Muscle layer of duodenum (tissue), 2 donors: ENCODE measurements around the gene C19orf81.

Experiments used
- H3K27ac ChIP-seq: one replicate; pipeline ENCODE4 v1.7.0; 2013; ENCODE audit warnings: mild to moderate bottlenecking, low read length
- H3K27me3 ChIP-seq: one replicate; pipeline ENCODE4 v1.7.0; 2013; ENCODE audit warnings: low read depth, mild to moderate bottlenecking, control low read depth, low read length
- H3K36me3 ChIP-seq, 2 donors: one replicate each; pipeline ENCODE4 v1.7.0; 2013; ENCODE audit warnings: low read length in 2 of 2, control low read depth in 1 of 2, mild to moderate bottlenecking in 1 of 2; ENCODE audit not compliant: insufficient read depth in 2 of 2, control insufficient read depth in 1 of 2
- H3K4me1 ChIP-seq, 2 donors: one replicate each; pipeline ENCODE4 v1.7.0; 2013; ENCODE audit warnings: low read length in 2 of 2, mild to moderate bottlenecking in 2 of 2, control low read depth in 1 of 2, moderate library complexity in 1 of 2; ENCODE audit not compliant: insufficient read depth in 2 of 2, control insufficient read depth in 1 of 2
- H3K4me3 ChIP-seq, 2 donors: one replicate each; pipeline ENCODE4 v1.7.0; 2013; ENCODE audit warnings: low read length in 2 of 2, low read depth in 1 of 2, mild to moderate bottlenecking in 1 of 2
- H3K9me3 ChIP-seq, 2 donors: one replicate each; pipeline ENCODE4 v1.7.0; 2013; ENCODE audit warnings: low read length in 2 of 2, control low read depth in 1 of 2, mild to moderate bottlenecking in 1 of 2; ENCODE audit not compliant: control insufficient read depth in 1 of 2
- donor health status: healthy.

C19orf81 gene

GRCh38 chr19:50632151-50632835 lies 17.0 kb upstream of the C19orf81 start:
- H3K36me3 ChIP-seq: no peaks in the 10 kb centered on the region
- H3K27me3 ChIP-seq: no peaks in the 10 kb centered on the region
- H3K27ac ChIP-seq: no peak overlapping the region
- no peaks in the 10 kb centered on the region for H3K4me1 ChIP-seq
- no peak overlapping the region for H3K4me3 ChIP-seq
- peaks cover 7 to 29% of the 10 kb centered on the region in 2 donors for H3K9me3 ChIP-seq

- Histone ChIP-seq H3K4me1 (no peaks in the 10 kb centered on the region), H3K4me3 (peak overlapping the region in 1 of 2 donors; percentile 24), H3K27me3 (peaks cover under 1% of the 10 kb centered on the region), H3K36me3 (no peaks in the 10 kb centered on the region), H3K9me3 (peaks cover 7 to 29% of the 10 kb centered on the region in 2 donors), H3K27ac (no peak overlapping the region)
Observed at GRCh38 chr19:50633359-50633758, 15.9 kb upstream of the C19orf81 start.

GRCh38 chr19:50633973-50634372 lies 15.3 kb upstream of the C19orf81 start:
- peaks cover 7% of the 10 kb centered on the region for H3K27me3 ChIP-seq
- H3K9me3 ChIP-seq: peaks cover 7 to 29% of the 10 kb centered on the region in 2 donors
- peak overlapping the region in 1 of 2 donors; percentile 24 for H3K4me3 ChIP-seq
- H3K27ac ChIP-seq: no peak overlapping the region
- H3K36me3 ChIP-seq: no peaks in the 10 kb centered on the region
- H3K4me1 ChIP-seq: peaks cover 0 to 3% of the 10 kb centered on the region in 2 donors

DNA sequence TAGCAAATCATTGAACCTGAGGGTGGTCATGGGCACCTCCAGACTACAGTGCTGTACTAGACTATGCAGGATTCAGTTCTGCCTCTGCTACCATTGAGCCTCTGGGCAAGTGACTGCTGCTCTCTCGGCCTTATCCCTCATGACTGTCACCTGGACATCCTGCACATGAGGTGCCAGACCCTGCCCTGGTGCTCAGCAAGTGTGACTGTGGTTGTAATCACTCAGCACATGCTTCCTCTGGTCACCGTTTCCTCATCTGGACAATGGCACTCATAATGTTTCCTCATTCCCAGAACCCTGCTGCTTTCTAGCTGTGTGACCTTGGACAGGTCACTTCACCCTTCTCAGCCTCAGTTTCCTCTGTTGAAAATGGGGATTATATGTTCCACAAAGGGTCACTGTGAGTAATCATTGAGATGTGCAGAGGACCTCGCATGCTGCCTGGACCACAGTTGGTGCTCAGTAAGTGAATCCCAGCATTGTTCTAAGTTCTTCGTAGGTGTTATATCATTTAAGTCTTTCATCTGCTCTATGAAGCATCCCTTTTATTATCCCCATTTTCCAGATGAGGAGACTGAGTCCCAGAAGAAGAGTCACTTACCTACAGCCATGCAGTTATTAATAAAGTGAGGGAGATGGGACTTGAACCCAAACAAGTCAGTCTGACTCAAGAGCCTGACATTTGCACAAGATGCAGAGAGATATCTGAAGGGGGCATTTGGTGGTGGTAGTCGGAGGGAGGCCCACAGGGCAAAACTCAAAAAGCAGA lies 12.7 kb upstream of the C19orf81 start:
- H3K36me3 ChIP-seq: no peaks in the 10 kb centered on the region
- H3K27ac ChIP-seq: no peak overlapping the region
- H3K27me3 ChIP-seq: peaks cover 13% of the 10 kb centered on the region
- H3K4me1 ChIP-seq: peaks cover 0 to 8% of the 10 kb centered on the region in 2 donors
- H3K9me3 ChIP-seq: peaks cover 7 to 29% of the 10 kb centered on the region in 2 donors
- no peak overlapping the region for H3K4me3 ChIP-seq

GRCh38 chr19:50638600-50638999 lies 10.6 kb upstream of the C19orf81 start:
- Histone ChIP-seq H3K27me3 (peaks cover 13% of the 10 kb centered on the region), H3K9me3 (peaks cover 2 to 21% of the 10 kb centered on the region in 2 donors), H3K36me3 (no peaks in the 10 kb centered on the region), H3K27ac (no peak overlapping the region), H3K4me3 (no peak overlapping the region), H3K4me1 (peaks cover 0 to 8% of the 10 kb centered on the region in 2 donors)

GRCh38 chr19:50639121-50640112 lies 9.8 kb upstream of the C19orf81 start, which contains the start of gene SYT3:
TSS of gene SYT3 (minus strand) at chr19:50639881. CDS start at chr19:50637411, 2,470 bp downstream.
- Histone ChIP-seq H3K4me1 (peaks cover 0 to 8% of the 10 kb centered on the region in 2 donors), H3K27me3 (peaks cover 13% of the 10 kb centered on the region), H3K36me3 (no peaks in the 10 kb centered on the region), H3K4me3 (peak within 1 kb of the TSS in 1 of 2 donors; percentile 64), H3K9me3 (peaks cover 0 to 13% of the 10 kb centered on the region in 2 donors), H3K27ac (no peak within 1 kb of the TSS)

DNA sequence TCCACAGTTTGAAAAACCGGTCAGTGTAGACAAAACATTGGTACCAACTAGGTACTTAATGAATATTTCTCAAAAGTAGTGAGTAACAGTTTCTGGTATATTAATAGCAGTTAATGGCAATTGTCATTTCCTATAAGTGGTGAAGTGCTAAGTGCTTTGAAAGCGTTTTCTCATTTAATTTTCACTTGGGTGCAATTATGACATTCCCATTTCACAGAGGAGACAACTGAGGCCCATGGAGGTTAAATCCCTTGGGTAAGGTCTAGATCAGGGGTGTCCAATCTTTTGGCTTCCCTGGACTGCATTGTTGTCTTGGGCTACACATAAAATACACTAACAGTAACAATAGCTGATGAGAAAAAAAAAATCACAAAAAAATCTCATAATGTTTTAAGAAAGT lies 8.9 kb upstream of the C19orf81 start:
- H3K4me3 ChIP-seq: no peak overlapping the region
- peaks cover 0 to 8% of the 10 kb centered on the region in 2 donors for H3K4me1 ChIP-seq
- peaks cover 0 to 6% of the 10 kb centered on the region in 2 donors for H3K9me3 ChIP-seq
- H3K27me3 ChIP-seq: peaks cover 13% of the 10 kb centered on the region
- no peak overlapping the region for H3K27ac ChIP-seq
- H3K36me3 ChIP-seq: no peaks in the 10 kb centered on the region

- H3K27me3 ChIP-seq: peaks cover 9% of the 10 kb centered on the region
- H3K36me3 ChIP-seq: no peaks in the 10 kb centered on the region
- H3K27ac ChIP-seq: no peak overlapping the region
- H3K9me3 ChIP-seq: no peaks in the 10 kb centered on the region
- peaks cover 0 to 1% of the 10 kb centered on the region in 2 donors for H3K4me1 ChIP-seq
- H3K4me3 ChIP-seq: no peak overlapping the region
Observed at GRCh38 chr19:50644315-50644915, 4.8 kb upstream of the C19orf81 start.

GRCh38 chr19:50645107-50645506 lies 4.1 kb upstream of the C19orf81 start:
- Histone ChIP-seq H3K36me3 (no peaks in the 10 kb centered on the region), H3K27ac (no peak overlapping the region), H3K4me3 (no peak overlapping the region), H3K27me3 (peaks cover 5% of the 10 kb centered on the region), H3K9me3 (no peaks in the 10 kb centered on the region), H3K4me1 (no peaks in the 10 kb centered on the region)

DNA sequence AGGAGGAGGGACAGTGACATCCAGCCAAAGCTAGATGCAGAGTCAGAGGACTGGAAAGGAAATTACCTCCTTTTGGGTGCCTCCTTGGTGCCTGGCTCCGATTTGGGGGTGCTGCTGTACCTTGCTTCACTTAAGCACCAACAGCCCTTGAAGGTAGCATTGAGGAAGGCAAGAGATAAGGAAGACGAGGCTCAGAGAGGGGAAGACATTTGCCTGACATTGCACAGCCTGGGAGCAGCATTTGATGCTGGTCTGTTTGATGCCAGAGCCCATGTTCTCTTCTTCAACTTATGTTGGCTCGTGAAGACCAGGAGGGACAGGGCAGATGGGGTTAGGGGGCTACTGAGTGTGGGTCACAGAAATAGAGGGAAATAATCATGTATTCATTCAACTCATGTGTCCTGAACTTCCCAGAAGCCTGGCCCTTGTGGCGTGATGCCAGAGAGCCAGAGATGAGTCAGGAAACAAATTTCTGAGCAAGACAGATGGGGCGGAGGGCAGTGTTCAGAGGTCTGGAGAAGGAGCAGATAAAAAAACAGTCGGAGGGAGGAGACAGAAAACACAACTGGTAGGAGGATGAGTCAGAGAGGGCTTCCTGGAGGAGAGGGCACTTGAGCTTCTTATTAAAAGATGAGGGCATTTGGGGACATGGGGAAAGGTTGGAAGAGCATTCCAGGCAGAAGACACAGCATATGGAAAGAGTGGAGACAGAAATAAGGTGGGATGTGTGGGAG lies 3.0 kb upstream of the C19orf81 start:
- Histone ChIP-seq H3K27ac (no peak overlapping the region), H3K4me3 (no peak overlapping the region), H3K36me3 (no peaks in the 10 kb centered on the region), H3K27me3 (peaks cover 3% of the 10 kb centered on the region), H3K4me1 (no peaks in the 10 kb centered on the region), H3K9me3 (no peaks in the 10 kb centered on the region)
